GM19193 (cell line): ENCODE data around the gene DENND2A.

Experiments used
- POLR2A ChIP-seq: IDR thresholded peaks from 4 replicates; pipeline ENCODE4 v1.6.1; 2011; ENCODE audit not compliant: insufficient read depth, insufficient read length; ENCODE audit errors: extremely low read depth

The DENND2A gene

GRCh38 chr7:140593672-140593982 lies 47.0 kb downstream of the DENND2A start:
- TF ChIP-seq POLR2A = no peak

GRCh38 chr7:140592964-140593671 lies 47.5 kb downstream of the DENND2A start:
- no peak for TF ChIP-seq POLR2A

- TF ChIP-seq POLR2A = no peak
Measured at GRCh38 chr7:140591180-140591902, 49.3 kb downstream of the DENND2A start.

- TF ChIP-seq POLR2A = no peak
Measured at GRCh38 chr7:140587243-140587642, 53.4 kb downstream of the DENND2A start.

GRCh38 chr7:140586516-140586915 lies 54.1 kb downstream of the DENND2A start:
- TF ChIP-seq POLR2A = no peak

GRCh38 chr7:140585333-140585732 lies 55.3 kb downstream of the DENND2A start:
- TF ChIP-seq POLR2A = no peak

GRCh38 chr7:140584195-140584851 lies 56.3 kb downstream of the DENND2A start:
- TF ChIP-seq POLR2A = no peak

GRCh38 chr7:140581411-140581810 lies 59.2 kb downstream of the DENND2A start:
- TF ChIP-seq POLR2A = no peak

GRCh38 chr7:140577651-140578050 lies 63.0 kb downstream of the DENND2A start:
- TF ChIP-seq POLR2A = no peak

GRCh38 chr7:140576589-140576988 lies 64.0 kb downstream of the DENND2A start:
- no peak for TF ChIP-seq POLR2A

- no peak for TF ChIP-seq POLR2A
Measured at GRCh38 chr7:140571538-140572122, 69.0 kb downstream of the DENND2A start.

- no peak for TF ChIP-seq POLR2A
Measured at GRCh38 chr7:140570120-140570519, 70.5 kb downstream of the DENND2A start.

GRCh38 chr7:140568021-140568813 lies 72.4 kb downstream of the DENND2A start:
- TF ChIP-seq POLR2A = no peak

GRCh38 chr7:140564643-140565042 lies 76.0 kb downstream of the DENND2A start:
- no peak for TF ChIP-seq POLR2A
